GM23338 (cell line): ENCODE measurements around the gene TRMT11. TPM values are rescaled to one million over a fixed set of nuclear protein-coding genes. Genes with fewer than 3 reads are reported as not detected.
A peak's percentile ranks its signal among the peaks of the same experiment; 100 is the strongest.
"Not testable (repeated sequence)": the region's sequence is repeated elsewhere in the genome, so short reads cannot be mapped to it uniquely, and the experiment has no call there.

Experiments used
- ATAC-seq: fragments of 200-7000 bp; cut with Tn5 transposase; 3 replicates; pipeline ENCODE4 v1.9.1; 2020
- DNase-seq: peaks from one replicate; pipeline ENCODE4 v3.0.0-alpha.2; 2015; ENCODE audit warnings: low spot score
- H2AFZ ChIP-seq: fragments of 200-600 bp; sonication (generic); 2 replicates; pipeline ENCODE4 v1.8.0; 2016; ENCODE audit warnings: antibody characterized with exemption, mild to moderate bottlenecking, moderate library complexity
- H3F3A ChIP-seq: fragments of 200-600 bp; sonication (generic); replicated peaks from 2 replicates; pipeline ENCODE4 v1.8.0; 2017; ENCODE audit warnings: antibody characterized with exemption, mixed run types, low read depth
- H3K27ac ChIP-seq: fragments of 200-600 bp; sonication (generic); 2 replicates; pipeline ENCODE4 v1.6.1; 2016; ENCODE audit warnings: low read depth
- H3K27me3 ChIP-seq: fragments of 200-600 bp; sonication (generic); 2 replicates; pipeline ENCODE4 v1.8.0; 2016; ENCODE audit warnings: mild to moderate bottlenecking, mixed run types, moderate library complexity; ENCODE audit not compliant: insufficient read depth
- H3K36me3 ChIP-seq: fragments of 200-600 bp; sonication (generic); 2 replicates; pipeline ENCODE4 v1.8.0; 2016; ENCODE audit warnings: mild to moderate bottlenecking; ENCODE audit not compliant: insufficient read depth
- H3K4me1 ChIP-seq: fragments of 200-600 bp; sonication (generic); 2 replicates; pipeline ENCODE4 v1.8.0; 2016; ENCODE audit warnings: mild to moderate bottlenecking, moderate library complexity; ENCODE audit not compliant: insufficient read depth
- H3K4me2 ChIP-seq: fragments of 200-600 bp; sonication (generic); 2 replicates; pipeline ENCODE4 v1.7.1; 2017; ENCODE audit warnings: mixed run types
- H3K4me3 ChIP-seq: fragments of 200-600 bp; sonication (generic); 2 replicates; pipeline ENCODE4 v1.6.1; 2016; ENCODE audit warnings: mixed run types
- H3K79me2 ChIP-seq: fragments of 200-600 bp; sonication (generic); replicated peaks from 2 replicates; pipeline ENCODE4 v1.8.0; 2017; ENCODE audit warnings: mild to moderate bottlenecking; ENCODE audit not compliant: insufficient read depth
- H3K9me2 ChIP-seq: fragments of 200-600 bp; sonication (generic); 2 replicates; pipeline ENCODE4 v1.8.0; 2017; ENCODE audit not compliant: insufficient read depth
- H4K20me1 ChIP-seq: fragments of 200-600 bp; sonication (generic); replicated peaks from 2 replicates; pipeline ENCODE4 v1.8.0; 2017; ENCODE audit warnings: mild to moderate bottlenecking; ENCODE audit not compliant: insufficient read depth
- H3K27ac Mint-ChIP-seq: 2 replicates; pipeline ENCODE4 v1.8.0; 2020; ENCODE audit warnings: inconsistent platforms, mild to moderate bottlenecking, moderate library complexity, mixed read lengths
- H3K27me3 Mint-ChIP-seq: 3 replicates; pipeline ENCODE4 v1.8.0; 2022; ENCODE audit warnings: low read depth, mild to moderate bottlenecking, moderate library complexity, mixed read lengths, inconsistent platforms; ENCODE audit not compliant: insufficient read depth, poor library complexity
- H3K36me3 Mint-ChIP-seq: 3 replicates; pipeline ENCODE4 v1.8.0; 2021; ENCODE audit warnings: low read depth, mild to moderate bottlenecking, inconsistent platforms, moderate library complexity, mixed read lengths
- H3K4me1 Mint-ChIP-seq: 3 replicates; pipeline ENCODE4 v1.8.0; 2020; ENCODE audit warnings: mild to moderate bottlenecking, inconsistent platforms, mixed read lengths
- H3K4me3 Mint-ChIP-seq: 3 replicates; pipeline ENCODE4 v1.8.0; 2021; ENCODE audit warnings: moderate library complexity, mild to moderate bottlenecking, inconsistent platforms, mixed read lengths
- H3K9me3 Mint-ChIP-seq: 3 replicates; pipeline ENCODE4 v1.8.0; 2020; ENCODE audit warnings: moderate library complexity, mild to moderate bottlenecking, inconsistent platforms, mixed read lengths
- CTCF ChIP-seq, 2 experiments: fragments of 200-600 bp in 1 of 2; sonication (generic) in 1 of 2; conservative IDR thresholded peaks; 2 replicates each; pipeline versions ENCODE4 v1.5.1 to v1.6.1; 2016 to 2017; ENCODE audit warnings: antibody characterized with exemption in 2 of 2, low read depth in 2 of 2, mild to moderate bottlenecking in 2 of 2, moderate library complexity in 1 of 2
- ETS1 ChIP-seq: IDR thresholded peaks from 2 replicates; pipeline ENCODE4 v1.6.1; 2016; ENCODE audit warnings: antibody characterized with exemption
- EZH2 ChIP-seq: fragments of 200-600 bp; sonication (generic); IDR thresholded peaks from one replicate; pipeline ENCODE4 v1.8.0; 2017; ENCODE audit warnings: antibody characterized with exemption, mild to moderate bottlenecking, low read depth; ENCODE audit not compliant: unreplicated experiment
- NANOG ChIP-seq: IDR thresholded peaks from 2 replicates; pipeline ENCODE4 v1.6.1; 2016; ENCODE audit warnings: antibody characterized with exemption, borderline replicate concordance
- REST ChIP-seq: IDR thresholded peaks from one replicate; pipeline ENCODE4 v1.6.1; 2018; ENCODE audit warnings: antibody characterized with exemption; ENCODE audit not compliant: unreplicated experiment
- STAT1 ChIP-seq: IDR thresholded peaks from one replicate; pipeline ENCODE4 v1.6.1; 2016; ENCODE audit warnings: antibody characterized with exemption; ENCODE audit not compliant: unreplicated experiment
- polyA plus RNA-seq: library from polyadenylated mRNA; unstranded; fragments of >200 nt; fragmentation: Nextera tagmentation; extraction: Ambion mirVana; gene quantifications from 2 replicates; pipeline ENCODE4 v1.2.1, GENCODE V29; 2016
- total RNA-seq: library from RNA; depleted of rRNA; stranded (reverse); fragments of >200 nt; shearing (Covaris generic); gene quantifications from 2 replicates; pipeline ENCODE4 v1.2.3, GENCODE V29; 2014

TRMT11 gene
- total and polyA plus RNA-seq, 2 experiments from 2014 or later = 49.5 to 50.9 TPM

- TF ChIP-seq STAT1 = no peak
- TF ChIP-seq EZH2 = no peak
- no peak for TF ChIP-seq REST
- TF ChIP-seq CTCF (conservative IDR thresholded peaks at IDR 0.05; ENCODE audit: low read depth in 2 of 2) = no peak
- no peak for TF ChIP-seq ETS1
These were observed 37.3 kb upstream of the TRMT11 start (continued) for GRCh38 chr6:125949069-125949468.

- H3K27me3 Mint-ChIP-seq = peaks cover 3% of the 10 kb centered on the region
- Histone ChIP-seq H2AFZ (no peak overlapping the region), H3K4me2 (peak overlapping the region; percentile 48; the same call in 1 of the 2 replicates), H3K9me2 (no peaks in the 10 kb centered on the region), H3K27ac (no peak overlapping the region), H3K27me3 (no peaks in the 10 kb centered on the region), H4K20me1 (no peaks in the 10 kb centered on the region), H3K4me3 (no peak overlapping the region), H3K4me1 (peaks cover 3% of the 10 kb centered on the region; the same call in 1 of the 2 replicates), H3K36me3 (no peaks in the 10 kb centered on the region), H3F3A (0 out of 2 replicates have a peak, but pooled peaks cover 3% of the 10 kb centered on the region), H3K79me2 (no peaks in the 10 kb centered on the region)
- peaks cover 7% of the 10 kb centered on the region for H3K4me1 Mint-ChIP-seq
- peak; percentile 63 for ATAC-seq
- TF ChIP-seq NANOG = no peak
- H3K9me3 Mint-ChIP-seq = peaks cover 16% of the 10 kb centered on the region
- H3K27ac Mint-ChIP-seq = no peak overlapping the region
- no peak overlapping the region for H3K4me3 Mint-ChIP-seq
- DNase-seq = peak; percentile 64
- H3K36me3 Mint-ChIP-seq = peaks cover 5% of the 10 kb centered on the region; the same call in 2 of the 3 replicates
These were observed 36.0 kb upstream of the TRMT11 start for GRCh38 chr6:125950293-125950692.

GRCh38 chr6:125950716-125951115 is 35.6 kb upstream of the TRMT11 start:
- not testable (repeated sequence) for H3K27ac ChIP-seq, H3K9me2 ChIP-seq

More at GRCh38 chr6:125950716-125951115, 35.6 kb upstream of the TRMT11 start:
- H3K27me3 ChIP-seq, H3K27ac Mint-ChIP-seq, ATAC-seq, H3K36me3 Mint-ChIP-seq, H2AFZ ChIP-seq, H3K4me3 ChIP-seq, H3K79me2 ChIP-seq, H3F3A ChIP-seq, H3K4me1 Mint-ChIP-seq, H3K36me3 ChIP-seq, H4K20me1 ChIP-seq, H3K4me1 ChIP-seq, DNase-seq, H3K4me3 Mint-ChIP-seq, H3K27me3 Mint-ChIP-seq: not testable (repeated sequence)
- H3K9me3 Mint-ChIP-seq = peaks cover 16% of the 10 kb centered on the region
- peak overlapping the region; percentile 48; the same call in 1 of the 2 replicates for H3K4me2 ChIP-seq
